ENCODE measurements around the gene ENPEP. TPM values are rescaled to one million over a fixed set of nuclear protein-coding genes. Genes with fewer than 3 reads are reported as not detected.
"Not testable (repeated sequence)": the region's sequence is repeated elsewhere in the genome, so short reads cannot be mapped to it uniquely, and the experiment has no call there.

The ENPEP gene
- total RNA-seq, 1 donor from 2014 or later, result not detected

GRCh38 chr4:110516106-110516922, 40.4 kb downstream of the ENPEP start:
- DNase-seq (ENCODE audit: low read depth, low spot score), result peak; percentile 63

DNA sequence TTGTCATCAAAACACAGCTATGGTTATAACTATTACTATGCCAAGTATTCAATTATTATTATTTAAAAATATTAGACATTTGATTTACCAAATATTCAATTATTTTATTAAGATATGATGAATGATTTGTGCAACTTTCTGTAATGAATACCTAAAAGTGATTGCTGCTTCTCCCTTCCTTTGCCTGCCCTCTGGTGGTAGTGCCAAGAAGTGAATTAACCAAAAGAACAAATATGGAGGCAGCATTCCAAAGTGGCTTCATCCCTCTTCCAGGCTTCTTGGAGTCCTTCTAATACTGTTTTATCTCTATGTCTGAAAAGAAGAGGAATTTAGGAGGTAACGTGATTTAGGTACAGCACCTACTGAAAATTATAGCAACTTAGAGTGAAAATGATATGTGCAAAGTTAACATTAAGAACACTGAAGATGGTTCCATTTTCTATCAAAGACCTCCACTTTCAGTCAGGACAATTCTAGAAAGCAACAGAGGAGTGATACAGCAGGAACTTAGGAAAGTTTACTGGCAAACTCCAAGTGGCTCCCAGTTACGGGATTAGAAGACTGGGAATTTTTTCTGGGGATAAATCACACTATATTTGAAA, 43.0 kb downstream of the ENPEP start:
- DNase-seq (ENCODE audit: low read depth, low spot score), result no peak

DNA sequence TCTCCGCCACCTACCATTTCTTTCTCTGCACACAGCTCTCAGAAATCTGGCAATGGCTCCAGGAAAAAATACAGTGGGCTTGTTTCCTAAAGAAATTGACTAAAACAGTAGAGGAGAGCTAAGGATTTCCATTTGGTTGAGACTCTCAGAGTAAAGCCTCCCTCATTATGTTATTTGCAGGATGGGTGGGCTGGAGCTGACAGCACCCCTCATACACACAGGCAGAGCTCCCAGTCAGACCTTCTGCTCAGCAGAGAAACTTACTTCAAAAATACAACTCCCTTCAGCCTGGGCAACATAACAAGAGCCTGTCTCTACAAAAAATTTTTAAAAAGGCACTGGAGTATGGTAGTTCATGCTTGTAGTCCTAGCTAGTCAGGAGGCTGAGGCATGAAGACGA, 44.9 kb downstream of the ENPEP start:
- no peak for DNase-seq (ENCODE audit: low read depth, low spot score)

DNA sequence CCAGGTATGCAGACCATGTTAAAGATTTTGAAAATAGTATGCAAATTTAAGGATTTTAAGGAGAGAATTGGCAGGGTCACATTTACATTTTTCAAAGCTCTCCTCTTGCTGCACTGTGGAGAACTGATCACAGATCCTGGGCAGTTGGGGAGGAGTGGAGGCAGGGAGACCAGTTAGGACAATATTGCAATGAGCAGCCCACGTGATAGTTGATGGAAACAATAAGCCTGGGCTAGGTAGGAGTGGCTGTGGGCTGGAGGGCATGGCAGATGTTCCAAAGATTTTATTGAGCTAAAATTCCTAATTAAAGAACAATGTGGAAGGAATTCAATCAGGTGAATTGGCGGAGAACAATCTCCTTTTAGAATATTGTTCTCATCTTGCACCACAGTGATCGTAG, 50.6 kb downstream of the ENPEP start:
- no peak for DNase-seq (ENCODE audit: low read depth, low spot score)

DNA sequence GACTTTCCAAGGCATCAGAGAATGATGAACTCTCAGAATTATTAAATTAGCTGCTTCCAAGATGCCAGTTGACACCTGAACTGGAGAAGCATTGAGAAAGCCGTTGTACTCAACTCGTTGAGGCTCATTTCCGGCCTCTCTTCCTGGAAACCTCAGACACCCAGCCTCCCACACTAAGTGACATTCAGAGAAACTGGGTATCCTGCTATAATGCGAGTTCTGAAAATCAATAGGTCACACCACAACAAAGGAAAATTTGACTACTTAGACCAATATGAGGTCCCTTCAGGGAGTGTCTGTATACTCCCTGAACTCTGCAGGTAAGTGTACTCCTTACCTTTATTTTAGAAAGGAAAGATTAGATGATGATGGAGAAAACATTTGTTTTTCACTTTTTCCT, 51.2 kb downstream of the ENPEP start:
- no peak for DNase-seq (ENCODE audit: low read depth, low spot score)

DNA sequence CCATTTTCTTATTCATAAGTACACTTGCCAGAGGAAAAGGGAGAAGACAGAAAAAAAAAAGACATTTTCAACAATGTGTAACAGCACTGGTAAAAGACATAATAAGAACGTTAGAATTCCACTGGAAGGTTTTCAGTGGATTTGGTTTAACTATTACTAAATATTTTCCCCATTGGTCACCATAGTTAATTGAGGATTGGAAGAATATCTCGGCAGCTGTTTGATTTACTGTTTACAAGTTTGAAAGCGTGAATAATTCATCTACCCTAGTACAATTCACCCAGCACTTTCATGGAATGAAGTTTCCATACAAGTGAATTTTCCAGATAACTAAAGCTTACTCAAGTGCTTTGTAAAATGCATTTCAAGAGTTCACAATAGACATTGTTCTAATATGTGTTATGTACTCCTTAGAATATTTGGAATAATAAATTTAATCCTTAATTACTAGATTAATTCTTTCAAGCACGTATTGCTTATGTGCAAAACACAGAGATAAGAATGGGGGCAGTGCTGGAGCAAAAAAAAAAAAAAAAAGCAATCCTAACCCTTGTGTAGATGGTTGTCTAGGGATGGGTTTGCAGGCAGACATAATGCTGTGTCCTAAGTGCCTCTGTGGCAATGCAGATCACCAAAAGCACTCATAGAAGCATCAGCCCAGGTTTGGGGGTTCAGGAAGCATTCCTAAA, 57.1 kb downstream of the ENPEP start:
- DNase-seq (ENCODE audit: low read depth, low spot score), result no peak

DNA sequence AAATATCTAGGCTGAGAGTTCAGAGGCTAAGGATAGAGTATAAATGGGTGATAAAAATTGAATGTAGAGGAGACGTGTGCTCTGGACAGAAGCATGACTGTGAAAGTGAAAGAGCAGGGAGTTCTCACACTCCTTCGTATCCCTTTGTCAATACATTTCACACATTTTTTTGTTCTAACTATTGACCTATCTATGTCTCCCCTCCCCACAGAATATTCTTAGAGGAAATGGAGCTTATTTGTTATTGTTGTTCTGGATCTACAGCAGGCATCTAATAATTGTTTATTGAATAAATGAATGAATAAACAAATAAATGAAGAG, 57.6 kb downstream of the ENPEP start:
- no peak for DNase-seq (ENCODE audit: low read depth, low spot score)

DNA sequence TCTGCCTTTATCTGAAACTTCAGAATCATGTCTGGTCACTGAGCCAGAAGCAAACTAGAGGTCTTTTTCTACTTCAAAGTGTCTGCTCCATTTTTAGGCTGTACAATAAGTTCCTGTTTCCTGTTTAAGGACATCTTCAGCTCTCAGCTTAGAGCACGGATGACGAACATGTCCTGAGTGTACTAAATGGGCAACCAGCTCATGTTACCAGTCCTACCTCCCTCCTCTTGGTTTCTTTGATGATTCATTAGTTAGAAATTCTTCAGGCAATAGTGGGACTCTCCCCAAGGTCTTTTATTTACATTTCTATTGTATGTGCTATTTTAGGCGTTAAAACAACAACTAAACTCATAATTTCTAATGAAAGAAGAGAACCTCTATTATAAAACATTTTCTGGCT, 58.0 kb downstream of the ENPEP start:
- DNase-seq (ENCODE audit: low read depth, low spot score), result peak; percentile 95

GRCh38 chr4:110540581-110540980, 64.6 kb downstream of the ENPEP start:
- peak; percentile 11 for DNase-seq (ENCODE audit: low read depth, low spot score)

- peak; percentile 78 for DNase-seq (ENCODE audit: low read depth, low spot score)
Observed at GRCh38 chr4:110540982-110541451, 65.1 kb downstream of the ENPEP start.

- DNase-seq (ENCODE audit: low read depth, low spot score), result no peak
Observed at GRCh38 chr4:110543577-110543976, 67.6 kb downstream of the ENPEP start.

- no peak for DNase-seq (ENCODE audit: low read depth, low spot score)
Observed at GRCh38 chr4:110544594-110544993, 68.6 kb downstream of the ENPEP start.

DNA sequence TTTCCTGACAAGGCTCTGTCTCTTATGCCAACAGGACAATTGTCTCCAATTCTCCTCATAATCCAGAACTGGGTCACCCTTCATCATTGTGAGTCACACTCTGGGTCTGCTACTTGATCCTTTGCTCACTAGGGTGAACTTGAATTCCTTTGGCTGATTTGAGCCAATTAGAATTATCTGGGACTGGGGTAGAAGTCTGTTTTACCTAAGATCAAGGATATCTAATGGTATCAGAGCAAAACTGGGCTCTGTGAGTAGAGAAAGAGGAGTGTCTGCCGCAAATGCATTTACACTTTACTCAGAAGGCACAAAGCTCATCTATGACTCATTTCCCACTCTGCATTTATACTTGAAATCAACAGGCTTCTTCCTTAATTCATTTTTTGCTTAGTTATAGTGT, 74.3 kb downstream of the ENPEP start:
- DNase-seq (ENCODE audit: low read depth, low spot score), result peak; percentile 7

DNA sequence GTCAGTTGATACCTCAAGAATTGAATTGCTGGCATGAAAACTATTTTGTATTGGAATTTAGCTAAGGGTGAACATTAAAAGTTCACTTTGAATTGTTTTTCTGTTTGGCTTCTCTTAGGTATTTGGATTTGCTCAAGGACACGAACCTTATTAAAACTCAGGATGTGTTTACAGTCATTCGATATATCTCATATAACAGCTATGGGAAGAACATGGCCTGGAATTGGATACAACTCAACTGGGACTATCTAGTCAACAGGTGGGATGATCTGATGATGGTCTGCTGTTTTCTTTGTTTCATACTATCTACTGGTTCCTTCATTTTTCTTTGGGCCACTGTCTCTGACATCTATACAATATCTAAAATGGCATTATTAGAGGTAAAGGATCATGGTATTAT, 77.2 kb downstream of the ENPEP start:
- no peak for DNase-seq (ENCODE audit: low read depth, low spot score)

DNA sequence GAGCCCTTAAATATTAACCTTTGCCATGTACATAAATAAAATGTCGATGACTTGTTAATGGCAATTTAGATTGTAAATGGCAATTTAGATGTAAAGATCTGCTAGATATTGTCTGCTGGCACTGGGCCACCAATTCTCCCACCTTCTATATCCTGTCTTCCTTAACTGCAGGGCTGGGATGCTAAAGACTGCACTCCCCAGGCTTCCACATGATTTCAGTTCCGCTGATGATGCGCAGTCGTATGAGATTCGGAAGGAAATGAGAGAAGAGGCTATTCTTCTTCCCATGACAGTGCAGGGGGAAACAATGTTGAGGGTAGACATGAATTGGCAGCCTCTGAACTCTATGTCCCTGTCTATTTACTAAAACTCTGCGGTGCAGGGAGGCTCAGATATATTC, 91.3 kb downstream of the ENPEP start:
- DNase-seq (ENCODE audit: low read depth, low spot score), result no peak

- DNase-seq (ENCODE audit: low read depth, low spot score), result not testable (repeated sequence)
Observed at GRCh38 chr4:110576696-110577095, 100.7 kb downstream of the ENPEP start.

GRCh38 chr4:110586131-110586850, 110.3 kb downstream of the ENPEP start:
- DNase-seq (ENCODE audit: low read depth, low spot score), result peak; percentile 17

GRCh38 chr4:110587666-110588285, 111.8 kb downstream of the ENPEP start:
- DNase-seq (ENCODE audit: low read depth, low spot score), result no peak

DNA sequence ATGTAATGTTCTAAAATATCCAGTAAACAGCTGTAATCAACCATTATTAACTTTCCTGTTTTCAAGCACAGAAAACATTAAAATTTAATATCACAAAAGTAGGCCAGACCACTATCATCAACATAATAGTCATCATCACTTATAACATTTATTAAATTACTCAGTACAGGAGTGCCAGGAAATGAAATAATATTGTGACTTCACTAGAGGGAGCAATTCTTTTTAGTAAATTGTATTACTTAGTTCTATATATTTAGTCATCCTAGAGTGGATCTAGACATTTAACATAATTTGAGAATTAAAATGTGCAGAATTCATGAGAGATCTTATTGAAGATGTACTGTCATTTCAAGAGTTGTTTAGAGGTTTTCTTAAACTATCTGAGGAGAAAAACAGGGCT, 113.3 kb downstream of the ENPEP start:
- no peak for DNase-seq (ENCODE audit: low read depth, low spot score)

GRCh38 chr4:110595583-110595982, 119.6 kb downstream of the ENPEP start:
- DNase-seq (ENCODE audit: low read depth, low spot score), result no peak

DNA sequence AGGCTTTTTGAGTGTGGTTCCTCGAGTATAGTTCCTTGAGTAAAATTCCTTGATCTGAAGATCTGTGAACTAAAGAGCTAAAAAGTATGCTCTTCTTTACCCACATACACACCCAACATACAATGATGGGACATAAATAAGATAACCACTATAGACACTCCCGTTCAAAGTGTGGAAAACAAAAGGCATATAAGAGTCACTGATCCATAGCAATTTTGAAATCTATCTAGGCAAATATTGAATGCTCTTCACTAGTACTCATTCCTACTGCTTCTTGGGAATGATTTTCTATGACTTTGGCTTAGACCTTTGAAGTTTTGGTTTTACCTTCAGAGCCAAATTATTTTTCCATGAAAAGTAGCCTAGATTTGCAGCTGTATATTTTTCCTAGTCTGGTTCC, 120.5 kb downstream of the ENPEP start:
- no peak for DNase-seq (ENCODE audit: low read depth, low spot score)

Measured in pulmonary artery endothelial cell (primary cell).